HepG2 (cell line): ENCODE results near the gene INSR. TPM values are rescaled to one million over a fixed set of nuclear protein-coding genes. Genes with fewer than 3 reads are reported as not detected.

Experiments
- ARID2 ChIP-seq: sonication (generic); formaldehyde crosslinking; IDR thresholded peaks from 2 replicates; pipeline ENCODE4 v1.8.1; 2022; ENCODE audit warnings: mild to moderate bottlenecking, missing genetic modification reagents, borderline replicate concordance
- ATF3 ChIP-seq: sonication (generic); formaldehyde crosslinking; IDR thresholded peaks from 2 replicates; pipeline ENCODE4 v1.4.0; 2020; ENCODE audit warnings: missing genetic modification reagents
- ATF7 ChIP-seq, 2 experiments: fragments of 450-650 bp in 1 of 2; sonication (generic) in 1 of 2; formaldehyde crosslinking in 1 of 2; IDR thresholded peaks; 2 replicates each; pipeline versions ENCODE4 v1.4.0 to v1.6.1; 2016 to 2020; ENCODE audit warnings: antibody characterized with exemption in 1 of 2, mild to moderate bottlenecking in 1 of 2, missing genetic modification reagents in 1 of 2
- CBFB ChIP-seq: sonication (generic); formaldehyde crosslinking; IDR thresholded peaks from 2 replicates; pipeline ENCODE4 v1.4.0; 2020; ENCODE audit warnings: missing genetic modification reagents
- FOXA3 ChIP-seq: IDR thresholded peaks from 2 replicates; pipeline ENCODE4 v1.6.1; 2016; ENCODE audit warnings: missing genetic modification reagents, missing compliant biosample characterization
- FOXK1 ChIP-seq: sonication (generic); formaldehyde crosslinking; IDR thresholded peaks from 2 replicates; pipeline ENCODE4 v1.4.0; 2020; ENCODE audit warnings: low read depth, missing genetic modification reagents, borderline replicate concordance
- FOXM1 ChIP-seq: sonication (generic); formaldehyde crosslinking; IDR thresholded peaks from 2 replicates; pipeline ENCODE4 v1.5.0; 2020; ENCODE audit warnings: missing genetic modification reagents
- HDAC2 ChIP-seq: sonication (generic); formaldehyde crosslinking; IDR thresholded peaks from 2 replicates; pipeline ENCODE4 v1.4.0; 2020; ENCODE audit warnings: missing genetic modification reagents
- HNRNPUL1 ChIP-seq: fragments of 200-400 bp; formaldehyde crosslinking; IDR thresholded peaks from 2 replicates; pipeline ENCODE4 v1.6.1; 2017; ENCODE audit warnings: low read depth, mild to moderate bottlenecking, low read length, moderate library complexity
- KAT8 ChIP-seq: IDR thresholded peaks from 2 replicates; pipeline ENCODE4 v1.6.1; 2016; ENCODE audit warnings: missing genetic modification reagents, missing compliant biosample characterization
- MXD3 ChIP-seq: IDR thresholded peaks from 2 replicates; pipeline ENCODE4 v1.6.1; 2016; ENCODE audit warnings: mild to moderate bottlenecking, missing biosample characterization, missing genetic modification reagents
- NFKBIZ ChIP-seq: IDR thresholded peaks from 2 replicates; pipeline ENCODE4 v1.6.1; 2018; ENCODE audit warnings: missing genetic modification reagents, missing compliant biosample characterization
- PLSCR1 ChIP-seq: sonication (generic); formaldehyde crosslinking; IDR thresholded peaks from 2 replicates; pipeline ENCODE4 v1.5.0; 2020; ENCODE audit warnings: missing genetic modification reagents, mild to moderate bottlenecking, borderline replicate concordance
- POLR2AphosphoS5 ChIP-seq: IDR thresholded peaks from 2 replicates; pipeline ENCODE4 v1.6.1; 2012; ENCODE audit warnings: low read depth, low read length
- PRPF4 ChIP-seq: fragments of 200-400 bp; formaldehyde crosslinking; IDR thresholded peaks from 2 replicates; pipeline ENCODE4 v1.6.1; 2016; ENCODE audit warnings: low read length, low read depth; ENCODE audit not compliant: poor library complexity, severe bottlenecking
- TFE3 ChIP-seq: IDR thresholded peaks from 2 replicates; pipeline ENCODE4 v1.6.1; 2016
- ZFX ChIP-seq: sonication (generic); formaldehyde crosslinking; IDR thresholded peaks from 2 replicates; pipeline ENCODE4 v1.4.0; 2020; ENCODE audit warnings: mild to moderate bottlenecking, low read depth, missing genetic modification reagents, moderate library complexity
- ZKSCAN8 ChIP-seq: IDR thresholded peaks from 2 replicates; pipeline ENCODE4 v1.6.1; 2016; ENCODE audit warnings: borderline replicate concordance, missing genetic modification reagents, missing compliant biosample characterization
- ZMAT5 ChIP-seq: sonication (generic); formaldehyde crosslinking; IDR thresholded peaks from 2 replicates; pipeline ENCODE4 v1.5.0; 2020; ENCODE audit warnings: mild to moderate bottlenecking, low read depth, missing genetic modification reagents, borderline replicate concordance
- ZNF180 ChIP-seq: sonication (generic); formaldehyde crosslinking; IDR thresholded peaks from 2 replicates; pipeline ENCODE4 v1.4.0; 2020; ENCODE audit warnings: low read depth, missing genetic modification reagents, borderline replicate concordance
- ZNF331 ChIP-seq: sonication (generic); formaldehyde crosslinking; IDR thresholded peaks from 2 replicates; pipeline ENCODE4 v1.4.0; 2020; ENCODE audit warnings: missing genetic modification reagents
- ZNF382 ChIP-seq: sonication (generic); formaldehyde crosslinking; IDR thresholded peaks from 2 replicates; pipeline ENCODE4 v1.5.0; 2020; ENCODE audit warnings: missing genetic modification reagents, mild to moderate bottlenecking, borderline replicate concordance
- ZNF432 ChIP-seq: sonication (generic); formaldehyde crosslinking; IDR thresholded peaks from 2 replicates; pipeline ENCODE4 v1.5.0; 2020; ENCODE audit warnings: missing genetic modification reagents, mild to moderate bottlenecking, borderline replicate concordance
- ZNF678 ChIP-seq: sonication (generic); formaldehyde crosslinking; IDR thresholded peaks from 2 replicates; pipeline ENCODE4 v1.4.0; 2020; ENCODE audit warnings: mild to moderate bottlenecking, missing genetic modification reagents
- ZSCAN25 ChIP-seq: sonication (generic); formaldehyde crosslinking; IDR thresholded peaks from 2 replicates; pipeline ENCODE4 v1.8.0; 2022; ENCODE audit warnings: mild to moderate bottlenecking, missing genetic modification reagents
- polyA plus RNA-seq, 8 experiments: library from polyadenylated mRNA; depleted of rRNA in 3 of 8; stranded (reverse) in 7 of 8; unstranded in 1 of 8; fragments of >200 nt; fragmentation: Illumina TruSeq in 4 of 8; extraction: Trizol in 4 of 8; gene quantifications; 2 replicates each; pipeline versions ENCODE4 v1.2.1 to v1.2.3, GENCODE V29; 2011 to 2016; ENCODE audit warnings: low read depth in 4 of 8, missing spikeins in 1 of 8, mixed read lengths in 1 of 8; ENCODE audit not compliant: insufficient read depth in 1 of 8
- total RNA-seq, 5 experiments: library from RNA; depleted of rRNA; stranded (reverse); fragments of >200 nt; fragmentation: Illumina TruSeq; extraction: Trizol; gene quantifications; 2 replicates each; pipeline ENCODE4 v1.2.3, GENCODE V29; 2016; ENCODE audit warnings: low read depth in 1 of 5

Gene INSR
- total and polyA plus RNA-seq, 2 of the 13 experiments (the other 11 are each of a cell fraction or from before 2014, with no cell fraction given) = 24.2 to 29.8 TPM

GRCh38 chr19:7214324-7215089 is 79.7 kb downstream of the INSR start (continued):
- TF ChIP-seq ZNF432 (no peak), ZKSCAN8 (peak; percentile 53; the same call in 1 of the 2 replicates), FOXK1 (peak; percentile 80), ARID2 (CRISPR knock-in tag) (no peak), FOXA3 (CRISPR knock-in tag) (peak; percentile 94), KAT8 (peak; percentile 71; the same call in 1 of the 2 replicates), POLR2AphosphoS5 (peak; percentile 45), ZNF678 (no peak), CBFB (CRISPR knock-in tag) (peak; percentile 39; the same call in 1 of the 2 replicates), ZNF331 (peak; percentile 67; the same call in 1 of the 2 replicates), NFKBIZ (CRISPR knock-in tag) (0 out of 2 replicates have a peak, but pooled peaks have one; percentile 75), FOXM1 (CRISPR knock-in tag) (no peak), ZNF382 (CRISPR knock-in tag) (no peak), TFE3 (CRISPR knock-in tag) (peak; percentile 94), ATF3 (no peak), ZNF180 (no peak), ZMAT5 (CRISPR knock-in tag) (no peak), PRPF4 (no peak), ZFX (peak; percentile 45), MXD3 (CRISPR knock-in tag) (no peak), PLSCR1 (CRISPR knock-in tag) (no peak), HDAC2 (peak; percentile 92), ATF7 (IDR thresholded peaks at IDR 0.05) (no peak), ATF7 (CRISPR knock-in tag; IDR thresholded peaks at IDR 0.05) (no peak), ZSCAN25 (CRISPR knock-in tag) (peak; percentile 24; the same call in 1 of the 2 replicates), HNRNPUL1 (no peak)
